ENCODE data around the gene EFNA1.

Gene EFNA1

GRCh38 chr1:155172732-155173477 is 45.2 kb downstream of the EFNA1 start, which contains the start of gene KRTCAP2:
Gene KRTCAP2, minus strand, starts transcription at chr1:155173304. Its CDS starts 80 bp downstream, at chr1:155173224.
- DNase-seq (ENCODE audit: insufficient read length, low spot score): peak; percentile 97
- FAIRE-seq: peak; percentile 98

DNA sequence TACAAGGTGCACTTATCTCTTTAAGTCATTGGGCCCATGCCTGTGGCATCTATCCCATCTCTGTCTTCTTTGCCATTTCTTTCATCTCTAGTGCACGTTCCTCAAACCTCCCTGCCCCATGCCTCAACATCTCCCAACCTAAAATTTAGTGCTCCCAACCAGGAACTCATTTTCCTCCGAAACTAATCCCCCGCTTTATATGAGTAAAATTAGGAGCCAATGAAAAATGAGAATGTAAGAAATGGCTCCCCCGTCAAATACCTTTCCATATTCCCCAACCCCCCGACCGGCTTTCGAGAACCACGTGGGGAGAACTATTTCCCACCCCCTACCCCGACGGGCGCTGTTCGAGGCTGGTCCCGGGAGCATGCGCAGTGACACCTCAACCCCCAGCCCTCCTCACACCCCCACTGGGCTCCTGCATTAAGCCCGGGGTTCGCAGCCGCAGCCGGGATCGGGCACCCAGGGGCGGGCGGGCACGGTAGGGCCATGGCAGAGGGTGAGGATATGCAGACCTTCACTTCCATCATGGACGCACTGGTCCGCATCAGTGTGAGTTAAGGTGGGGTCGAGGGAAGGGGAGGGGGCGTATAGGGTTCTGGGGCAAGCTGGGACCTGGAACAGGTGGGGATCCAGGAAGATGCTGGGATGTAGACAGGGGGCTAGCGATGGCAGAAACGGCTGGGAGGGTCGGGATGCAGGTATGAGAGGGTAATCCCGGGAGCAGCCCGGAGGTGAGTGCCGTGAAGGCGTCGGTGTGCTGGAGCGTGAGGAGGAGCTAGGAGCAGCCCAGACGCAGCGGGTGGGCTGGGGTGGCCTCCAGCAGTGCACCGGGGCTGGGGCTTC is 46.0 kb downstream of the EFNA1 start, which contains the start of gene TRIM46:
TSS of gene TRIM46 (plus strand) at position 372 of the 846 bp plus-strand sequence. CDS start at position 490, 118 bp downstream.
- FAIRE-seq (no peak), DNase-seq (ENCODE audit: insufficient read length, low spot score) (no peak)

GRCh38 chr1:155174324-155175280 is 46.9 kb downstream of the EFNA1 start:
- DNase-seq (ENCODE audit: insufficient read length, low spot score): no peak
- FAIRE-seq: no peak

DNA sequence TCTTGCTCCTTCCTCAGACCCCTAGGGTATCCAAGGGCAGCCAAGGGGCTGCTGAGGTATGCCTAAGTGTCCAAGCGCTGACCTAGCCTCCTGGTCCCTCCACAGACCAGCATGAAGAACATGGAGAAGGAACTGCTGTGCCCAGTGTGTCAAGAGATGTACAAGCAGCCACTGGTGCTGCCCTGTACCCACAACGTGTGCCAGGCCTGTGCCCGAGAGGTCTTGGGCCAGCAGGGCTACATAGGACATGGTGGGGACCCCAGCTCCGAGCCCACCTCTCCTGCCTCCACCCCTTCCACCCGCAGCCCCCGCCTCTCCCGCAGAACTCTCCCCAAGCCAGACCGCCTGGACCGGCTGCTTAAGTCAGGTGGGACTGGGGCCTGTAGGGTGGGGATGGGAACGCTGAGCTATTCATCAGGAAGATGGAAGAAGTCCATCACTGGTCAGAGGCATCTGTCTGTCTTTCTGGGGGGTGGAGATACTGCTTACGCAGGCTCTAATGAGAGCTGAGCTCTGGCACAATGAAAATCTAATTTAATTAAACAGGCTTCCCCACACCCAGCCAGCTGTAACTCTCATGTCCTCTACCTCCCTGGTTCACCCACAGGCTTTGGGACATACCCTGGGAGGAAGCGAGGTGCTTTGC is 47.7 kb downstream of the EFNA1 start:
- no peak for DNase-seq (ENCODE audit: insufficient read length, low spot score)
- no peak for FAIRE-seq

DNA sequence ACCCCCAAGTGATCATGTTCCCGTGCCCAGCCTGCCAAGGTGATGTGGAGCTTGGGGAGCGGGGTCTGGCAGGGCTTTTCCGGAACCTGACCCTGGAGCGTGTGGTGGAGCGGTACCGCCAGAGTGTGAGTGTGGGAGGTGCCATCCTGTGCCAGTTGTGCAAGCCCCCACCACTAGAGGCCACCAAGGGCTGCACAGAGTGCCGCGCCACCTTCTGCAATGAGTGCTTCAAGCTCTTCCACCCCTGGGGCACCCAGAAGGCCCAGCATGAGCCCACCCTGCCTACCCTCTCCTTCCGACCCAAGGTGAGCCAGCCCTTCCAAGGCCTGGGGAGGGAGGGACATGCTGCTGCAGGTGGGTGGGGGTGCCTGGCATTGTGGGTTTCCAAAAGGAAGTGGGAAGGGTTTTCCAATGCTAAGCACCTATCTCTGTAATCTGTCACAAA is 48.3 kb downstream of the EFNA1 start:
- DNase-seq (ENCODE audit: insufficient read length, low spot score) (no peak), FAIRE-seq (no peak)

GRCh38 chr1:155176544-155177071 is 48.9 kb downstream of the EFNA1 start:
- DNase-seq (ENCODE audit: insufficient read length, low spot score) (peak; percentile 98), FAIRE-seq (peak; percentile 37)

GRCh38 chr1:155177192-155177917 is 49.7 kb downstream of the EFNA1 start:
- DNase-seq (ENCODE audit: insufficient read length, low spot score): no peak

DNA sequence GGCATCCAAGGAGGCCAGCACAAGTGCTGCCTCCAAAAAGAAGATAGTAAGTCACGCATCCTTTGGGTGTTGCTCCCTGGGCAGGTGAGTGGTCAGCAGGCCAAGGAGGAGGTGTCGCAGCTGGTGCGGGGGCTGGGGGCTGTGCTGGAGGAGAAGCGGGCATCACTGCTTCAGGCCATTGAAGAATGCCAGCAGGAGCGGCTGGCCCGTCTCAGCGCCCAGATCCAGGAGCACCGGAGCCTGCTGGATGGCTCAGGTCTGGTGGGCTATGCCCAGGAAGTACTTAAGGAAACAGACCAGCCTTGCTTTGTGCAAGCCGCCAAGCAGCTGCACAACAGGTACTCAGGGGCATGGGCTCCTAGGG is 50.2 kb downstream of the EFNA1 start:
- FAIRE-seq: no peak
- DNase-seq (ENCODE audit: insufficient read length, low spot score): no peak

More at GRCh38 chr1:155177192-155177917, 49.7 kb downstream of the EFNA1 start:
- no peak for FAIRE-seq

GRCh38 chr1:155178441-155179111 is 50.9 kb downstream of the EFNA1 start:
- no peak for DNase-seq (ENCODE audit: insufficient read length, low spot score)
- no peak for FAIRE-seq

DNA sequence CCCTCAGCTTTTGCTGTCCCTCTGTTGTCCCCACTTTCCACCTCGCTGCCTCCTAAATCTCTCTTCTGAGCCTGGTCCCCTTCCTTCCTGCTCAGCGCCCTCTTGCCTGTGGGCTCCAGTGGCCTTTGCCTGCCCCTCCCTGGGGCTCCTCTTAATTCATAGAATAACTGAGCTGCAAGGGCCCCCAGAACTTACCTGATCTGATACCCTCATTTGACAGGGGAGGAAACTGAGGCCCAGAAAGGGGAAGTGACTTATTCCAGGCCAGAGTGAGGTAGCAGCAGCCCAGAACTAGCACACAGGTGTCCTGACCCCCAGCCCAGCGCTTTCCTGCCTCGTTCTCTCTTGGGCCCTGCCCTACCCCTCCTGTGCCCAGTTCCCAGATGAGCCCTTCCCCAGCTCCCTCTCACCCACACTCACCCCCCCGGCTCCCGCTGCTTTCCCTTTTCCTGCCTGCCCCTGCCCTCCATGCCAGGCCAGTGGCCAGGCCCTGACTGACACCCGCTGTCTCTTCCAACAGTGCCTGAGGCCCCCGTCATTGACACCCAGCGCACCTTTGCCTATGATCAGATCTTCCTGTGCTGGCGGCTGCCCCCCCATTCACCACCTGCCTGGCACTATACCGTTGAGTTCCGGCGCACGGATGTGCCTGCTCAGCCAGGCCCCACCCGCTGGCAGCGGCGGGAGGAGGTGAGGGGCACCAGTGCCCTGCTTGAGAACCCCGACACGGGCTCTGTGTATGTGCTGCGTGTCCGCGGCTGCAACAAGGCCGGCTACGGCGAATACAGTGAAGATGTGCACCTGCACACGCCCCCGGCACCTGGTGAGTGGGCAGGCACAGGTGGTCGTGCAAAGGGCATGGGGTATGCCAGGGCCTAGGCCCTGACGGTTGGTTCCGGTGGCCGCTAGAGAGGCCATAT is 51.7 kb downstream of the EFNA1 start:
- DNase-seq (ENCODE audit: insufficient read length, low spot score) (no peak), FAIRE-seq (no peak)

- FAIRE-seq (no peak), DNase-seq (ENCODE audit: insufficient read length, low spot score) (no peak)
Observed at GRCh38 chr1:155181371-155182051, 53.8 kb downstream of the EFNA1 start.

- FAIRE-seq (no peak), DNase-seq (ENCODE audit: insufficient read length, low spot score) (no peak)
Observed at GRCh38 chr1:155182052-155182550, 54.4 kb downstream of the EFNA1 start.

GRCh38 chr1:155183775-155184221 is 56.1 kb downstream of the EFNA1 start:
- DNase-seq (ENCODE audit: insufficient read length, low spot score): no peak

DNA sequence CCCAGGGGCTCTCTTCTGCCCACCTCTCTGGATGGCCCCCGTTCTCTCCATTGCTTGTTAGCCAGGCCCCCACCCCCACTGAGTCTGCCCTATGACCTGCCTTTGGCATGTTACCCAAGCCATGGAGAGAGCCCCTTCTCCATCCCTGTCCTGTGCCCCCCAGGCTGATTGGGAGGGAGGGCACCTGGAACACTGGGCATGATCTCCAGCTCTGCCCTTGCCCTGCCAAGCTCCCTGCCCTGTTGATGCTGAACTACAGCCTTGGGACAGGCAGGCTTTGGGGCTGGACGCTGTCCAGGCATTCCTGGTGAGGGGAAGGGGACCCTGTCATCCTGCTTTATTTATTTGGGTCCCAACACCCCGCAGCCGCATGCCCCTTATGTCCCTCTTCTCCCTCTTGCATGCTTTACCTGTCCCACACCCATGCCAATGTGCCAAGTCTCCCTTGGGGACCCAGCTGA is 56.7 kb downstream of the EFNA1 start:
- FAIRE-seq: no peak

More at GRCh38 chr1:155183775-155184221, 56.1 kb downstream of the EFNA1 start:
- no peak for FAIRE-seq

More for the DNA sequence above, 56.7 kb downstream of the EFNA1 start:
- DNase-seq (ENCODE audit: insufficient read length, low spot score): no peak
